ENCODE data around the gene PFAS. TPM values are rescaled to one million over a fixed set of nuclear protein-coding genes. Genes with fewer than 3 reads are reported as not detected.
"Not testable (repeated sequence)": the region's sequence is repeated elsewhere in the genome, so short reads cannot be mapped to it uniquely, and the experiment has no call there.

The PFAS gene, protein sequence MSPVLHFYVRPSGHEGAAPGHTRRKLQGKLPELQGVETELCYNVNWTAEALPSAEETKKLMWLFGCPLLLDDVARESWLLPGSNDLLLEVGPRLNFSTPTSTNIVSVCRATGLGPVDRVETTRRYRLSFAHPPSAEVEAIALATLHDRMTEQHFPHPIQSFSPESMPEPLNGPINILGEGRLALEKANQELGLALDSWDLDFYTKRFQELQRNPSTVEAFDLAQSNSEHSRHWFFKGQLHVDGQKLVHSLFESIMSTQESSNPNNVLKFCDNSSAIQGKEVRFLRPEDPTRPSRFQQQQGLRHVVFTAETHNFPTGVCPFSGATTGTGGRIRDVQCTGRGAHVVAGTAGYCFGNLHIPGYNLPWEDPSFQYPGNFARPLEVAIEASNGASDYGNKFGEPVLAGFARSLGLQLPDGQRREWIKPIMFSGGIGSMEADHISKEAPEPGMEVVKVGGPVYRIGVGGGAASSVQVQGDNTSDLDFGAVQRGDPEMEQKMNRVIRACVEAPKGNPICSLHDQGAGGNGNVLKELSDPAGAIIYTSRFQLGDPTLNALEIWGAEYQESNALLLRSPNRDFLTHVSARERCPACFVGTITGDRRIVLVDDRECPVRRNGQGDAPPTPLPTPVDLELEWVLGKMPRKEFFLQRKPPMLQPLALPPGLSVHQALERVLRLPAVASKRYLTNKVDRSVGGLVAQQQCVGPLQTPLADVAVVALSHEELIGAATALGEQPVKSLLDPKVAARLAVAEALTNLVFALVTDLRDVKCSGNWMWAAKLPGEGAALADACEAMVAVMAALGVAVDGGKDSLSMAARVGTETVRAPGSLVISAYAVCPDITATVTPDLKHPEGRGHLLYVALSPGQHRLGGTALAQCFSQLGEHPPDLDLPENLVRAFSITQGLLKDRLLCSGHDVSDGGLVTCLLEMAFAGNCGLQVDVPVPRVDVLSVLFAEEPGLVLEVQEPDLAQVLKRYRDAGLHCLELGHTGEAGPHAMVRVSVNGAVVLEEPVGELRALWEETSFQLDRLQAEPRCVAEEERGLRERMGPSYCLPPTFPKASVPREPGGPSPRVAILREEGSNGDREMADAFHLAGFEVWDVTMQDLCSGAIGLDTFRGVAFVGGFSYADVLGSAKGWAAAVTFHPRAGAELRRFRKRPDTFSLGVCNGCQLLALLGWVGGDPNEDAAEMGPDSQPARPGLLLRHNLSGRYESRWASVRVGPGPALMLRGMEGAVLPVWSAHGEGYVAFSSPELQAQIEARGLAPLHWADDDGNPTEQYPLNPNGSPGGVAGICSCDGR (N-terminal part only)
- total RNA-seq: 10 to 100 TPM; 54.0 to 60.4 TPM

- H3K4me3 Mint-ChIP-seq: peak within 1 kb of the TSS; percentile 98
- H3K4me1 Mint-ChIP-seq: peaks cover 42% of the 10 kb centered on the region
- peak within 1 kb of the TSS; percentile 100 for H3K27ac Mint-ChIP-seq
- peaks cover 25% of the 10 kb centered on the region for H3K36me3 Mint-ChIP-seq (ENCODE audit: low read depth)
- no peaks in the 10 kb centered on the region for H3K9me3 Mint-ChIP-seq
- DNase-seq: peak; percentile 96
- ChIA-PET POLR2A (interaction anchor here (0.9 to 1.8 kb wide), 3 partner anchors 21 to 46 kb away, joined by 3 to 7 read pairs (median 3); partner anchors contain the start of gene SLC25A35), CTCF (interaction anchor here (0.5 to 1.8 kb wide), 14 partner anchors 9 to 1478 kb away, joined by 3 to 8 read pairs (median 4); partner anchors contain the start of genes ALOXE3, AURKB and BORCS6)
- H3K27me3 Mint-ChIP-seq: no peaks in the 10 kb centered on the region
Measured at GRCh38 chr17:8248751-8249607, at the start of gene PFAS. PFAS (plus strand) TSS chr17:8249289; CDS start chr17:8253938, 4,649 bp downstream.

GRCh38 chr17:8204761-8205555, 44.1 kb upstream of the PFAS start:
- CTCF ChIA-PET: interaction anchor here (1.0 to 2.1 kb wide), 6 partner anchors 11 to 67 kb away, joined by 3 to 7 read pairs (median 4); partner anchors contain the start of gene BORCS6
- H3K27me3 Mint-ChIP-seq: no peaks in the 10 kb centered on the region
- H3K4me3 Mint-ChIP-seq: no peak overlapping the region
- POLR2A ChIA-PET: no interaction called here
- no peaks in the 10 kb centered on the region for H3K9me3 Mint-ChIP-seq
- H3K36me3 Mint-ChIP-seq (ENCODE audit: low read depth): peaks cover 63% of the 10 kb centered on the region
- H3K4me1 Mint-ChIP-seq: peaks cover 50% of the 10 kb centered on the region
- no peak overlapping the region for H3K27ac Mint-ChIP-seq
- no peak for DNase-seq

- H3K4me1 Mint-ChIP-seq: peaks cover 50% of the 10 kb centered on the region
- CTCF ChIA-PET: interaction anchor here (3.0 kb wide), 1 partner anchor 15 kb away, joined by 12 read pairs; no protein-coding TSS in a partner anchor
- H3K4me3 Mint-ChIP-seq: no peak overlapping the region
- no peaks in the 10 kb centered on the region for H3K9me3 Mint-ChIP-seq
- POLR2A ChIA-PET: interaction anchor here (0.5 kb wide), 1 partner anchor 870 kb away, joined by 3 read pairs; the partner anchor contains the start of gene ACAP1
- peaks cover 62% of the 10 kb centered on the region for H3K36me3 Mint-ChIP-seq (ENCODE audit: low read depth)
- peak overlapping the region; percentile 57 for H3K27ac Mint-ChIP-seq
- DNase-seq: no peak
- H3K27me3 Mint-ChIP-seq: no peaks in the 10 kb centered on the region
Measured at GRCh38 chr17:8206536-8206935, 42.6 kb upstream of the PFAS start.

DNA sequence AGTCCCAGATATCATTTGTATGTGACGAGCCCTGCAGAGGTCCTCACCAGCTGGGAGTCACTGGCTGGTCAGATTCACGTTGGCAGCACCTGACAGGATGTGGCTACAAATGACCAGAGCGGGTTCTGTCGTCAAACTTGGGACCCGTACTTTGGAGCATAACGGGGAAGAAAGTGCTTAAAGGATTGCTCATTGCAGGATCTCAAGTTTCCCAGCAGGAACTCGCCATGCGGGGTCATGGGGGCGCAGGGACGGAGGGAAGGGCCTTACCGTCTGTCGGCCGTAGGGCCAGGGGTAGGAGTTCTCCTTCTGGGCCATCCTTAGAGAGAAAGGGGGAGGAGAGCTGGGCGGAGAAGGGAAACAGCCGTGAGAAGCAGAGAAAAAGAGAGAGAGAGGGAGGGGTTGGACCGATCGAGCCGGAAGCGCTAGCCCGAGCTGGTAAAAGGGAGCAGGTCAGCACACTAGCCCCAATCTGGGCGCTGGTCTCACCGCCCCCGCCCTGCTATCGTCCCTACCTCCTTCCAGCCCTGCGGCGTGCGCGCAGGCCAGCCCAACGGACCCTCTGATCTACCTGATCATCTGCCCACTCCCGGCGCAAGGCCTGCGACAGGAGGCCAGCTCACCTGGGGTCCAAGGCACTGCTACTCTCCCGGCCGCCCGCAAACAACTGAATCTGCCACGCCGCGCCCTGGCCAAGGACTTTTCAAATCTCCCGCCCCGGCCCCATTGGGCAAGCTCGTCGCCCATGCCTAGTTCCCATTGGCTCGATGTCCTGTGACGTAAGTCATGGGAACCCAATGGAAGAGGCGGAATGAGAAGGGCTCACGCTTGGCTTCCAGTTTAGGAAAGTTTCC, 39.0 kb upstream of the PFAS start, which contains the start of gene AURKB:
AURKB (minus strand) TSS at position 669 of the 854 bp plus-strand sequence; CDS start at position 318, 351 bp downstream.
- Mint-ChIP-seq H3K27me3 (no peaks in the 10 kb centered on the region), H3K4me3 (peak within 1 kb of the TSS; percentile 89), H3K4me1 (peaks cover 45% of the 10 kb centered on the region), H3K27ac (peak within 1 kb of the TSS; percentile 99), H3K36me3 (ENCODE audit: low read depth) (peaks cover 40% of the 10 kb centered on the region), H3K9me3 (no peaks in the 10 kb centered on the region)
- DNase-seq: peak; percentile 97
- ChIA-PET CTCF (interaction anchor here (0.6 to 1.8 kb wide), 21 partner anchors 8 to 174 kb away, joined by 3 to 8 read pairs (median 3); no protein-coding TSS in a partner anchor), POLR2A (interaction anchor here (0.6 to 1.7 kb wide), 6 partner anchors 11 to 90 kb away, joined by 3 to 11 read pairs (median 4); no protein-coding TSS in a partner anchor)

DNA sequence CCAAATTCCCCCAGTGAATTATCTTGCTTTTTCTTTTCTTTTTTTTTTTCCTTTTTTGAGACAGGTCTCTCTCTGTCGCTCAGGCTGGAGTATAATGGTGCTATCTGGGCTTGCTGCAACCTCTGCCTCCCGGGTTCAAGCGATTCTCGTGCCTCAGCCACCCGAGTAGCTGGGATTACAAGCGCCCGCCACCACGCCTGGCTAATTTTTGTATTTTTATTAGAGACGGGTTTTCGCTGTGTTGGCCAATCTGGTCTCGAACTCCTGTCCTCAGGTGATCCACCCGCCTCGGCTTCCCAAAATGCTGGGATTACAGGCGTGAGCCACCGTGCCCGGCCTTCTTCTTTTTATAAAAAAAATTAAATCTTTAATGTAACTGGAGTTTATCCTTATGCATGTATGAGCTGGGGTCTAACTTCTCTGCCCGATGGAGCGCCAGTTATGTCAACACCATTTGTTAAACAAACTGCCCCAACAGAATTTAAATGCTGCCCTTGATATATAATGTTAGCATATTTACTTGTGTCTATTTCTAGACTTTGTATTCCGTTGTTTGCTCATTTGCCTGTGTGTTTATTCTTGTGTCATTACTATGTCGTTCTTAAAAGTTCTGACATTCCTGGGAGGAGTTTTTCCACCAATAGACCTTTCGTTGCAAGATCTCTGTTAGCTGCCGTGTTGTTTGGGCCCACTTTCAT, 38.2 kb upstream of the PFAS start:
- H3K4me1 Mint-ChIP-seq: peaks cover 41% of the 10 kb centered on the region
- no peaks in the 10 kb centered on the region for H3K27me3 Mint-ChIP-seq
- ChIA-PET CTCF (interaction anchor here (0.6 to 1.8 kb wide), 15 partner anchors 8 to 173 kb away, joined by 3 to 8 read pairs (median 4); no protein-coding TSS in a partner anchor), POLR2A (interaction anchor here (0.6 to 1.7 kb wide), 6 partner anchors 11 to 91 kb away, joined by 3 to 11 read pairs (median 4); no protein-coding TSS in a partner anchor)
- peaks cover 35% of the 10 kb centered on the region for H3K36me3 Mint-ChIP-seq (ENCODE audit: low read depth)
- H3K27ac Mint-ChIP-seq: peak overlapping the region; percentile 99
- peak overlapping the region; percentile 89 for H3K4me3 Mint-ChIP-seq
- no peak for DNase-seq
- H3K9me3 Mint-ChIP-seq: no peaks in the 10 kb centered on the region

- Mint-ChIP-seq H3K9me3 (no peaks in the 10 kb centered on the region), H3K36me3 (ENCODE audit: low read depth) (peaks cover 19% of the 10 kb centered on the region), H3K4me3 (no peak overlapping the region), H3K4me1 (peaks cover 29% of the 10 kb centered on the region), H3K27ac (no peak overlapping the region), H3K27me3 (no peaks in the 10 kb centered on the region)
- ChIA-PET CTCF (interaction anchor here (1.1 to 1.5 kb wide), 3 partner anchors 9 to 74 kb away, joined by 5 to 6 read pairs (median 5); partner anchors contain the start of gene BORCS6), POLR2A (no interaction called here)
- no peak for DNase-seq
Measured at GRCh38 chr17:8212312-8213180, 36.5 kb upstream of the PFAS start.

GRCh38 chr17:8214000-8214399, 35.1 kb upstream of the PFAS start:
- H3K4me3 Mint-ChIP-seq, POLR2A ChIA-PET, H3K27me3 Mint-ChIP-seq, CTCF ChIA-PET, H3K9me3 Mint-ChIP-seq, H3K27ac Mint-ChIP-seq, DNase-seq: not testable (repeated sequence)
- Mint-ChIP-seq H3K36me3 (ENCODE audit: low read depth) (peaks cover 16% of the 10 kb centered on the region), H3K4me1 (peaks cover 25% of the 10 kb centered on the region)

DNA sequence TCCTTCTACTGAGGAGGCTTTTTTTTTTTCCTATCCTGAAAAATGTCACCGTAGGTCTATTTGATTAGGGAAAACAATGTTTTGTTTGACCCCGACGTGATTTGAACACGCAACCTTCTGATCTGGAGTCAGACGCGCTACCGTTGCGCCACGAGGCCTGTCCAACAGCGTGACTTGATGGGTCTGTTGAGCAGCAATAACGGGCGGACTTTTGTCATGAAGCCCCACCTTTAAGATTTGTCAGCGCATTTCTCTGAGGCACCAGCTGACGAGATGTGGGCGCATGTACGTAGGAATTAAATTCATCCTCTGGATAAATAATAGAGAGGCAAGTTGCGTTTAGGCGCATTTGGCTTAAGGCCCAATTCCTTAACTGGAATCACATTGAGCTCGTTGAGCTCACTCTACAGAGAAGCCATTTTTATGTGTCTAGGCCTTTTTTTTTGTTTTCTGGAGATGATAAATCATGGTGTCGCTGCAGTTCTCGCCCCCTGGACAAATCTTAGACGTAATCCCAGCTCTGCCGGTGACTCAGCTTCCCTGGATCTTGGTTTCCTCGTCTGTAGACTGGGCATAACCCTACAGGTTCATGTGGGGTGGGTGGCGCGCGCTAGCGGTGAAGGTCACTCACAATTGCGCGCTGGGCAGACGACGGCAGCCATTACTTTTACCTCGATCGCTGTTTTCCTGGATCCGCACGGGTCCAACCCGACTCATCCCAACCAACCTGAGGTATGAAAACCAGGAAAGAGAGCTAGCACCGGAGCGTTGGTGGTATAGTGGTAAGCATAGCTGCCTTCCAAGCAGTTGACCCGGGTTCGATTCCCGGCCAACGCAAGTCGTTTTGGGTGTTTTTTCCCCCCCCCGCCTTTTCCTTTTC, 28.1 kb upstream of the PFAS start:
- Mint-ChIP-seq H3K27ac (peak overlapping the region; percentile 99), H3K27me3 (no peaks in the 10 kb centered on the region), H3K4me3 (peak overlapping the region; percentile 95), H3K9me3 (no peaks in the 10 kb centered on the region), H3K4me1 (peaks cover 55% of the 10 kb centered on the region), H3K36me3 (ENCODE audit: low read depth) (peaks cover 20% of the 10 kb centered on the region)
- ChIA-PET CTCF (interaction anchor here (0.8 to 2.7 kb wide), 21 partner anchors 9 to 163 kb away, joined by 3 to 16 read pairs (median 5); partner anchors contain the start of genes AURKB, BORCS6, CTC1 and PFAS), POLR2A (interaction anchor here (0.6 to 1.7 kb wide), 6 partner anchors 11 to 74 kb away, joined by 3 to 11 read pairs (median 4); partner anchors contain the start of genes AURKB and SLC25A35)
- peak; percentile 79 for DNase-seq

Data from activated CD4-positive, alpha-beta T cell treated with anti-CD3 and anti-CD28 coated beads, Interleukin-2, amount 10 ng/mL, durations not matched to agents 7 days and 5 days (primary cell).